HL-60 (cell line): ENCODE results near the gene ABCF2.

ENCODE experiments used
- DNase-seq, 2 experiments: peaks; one replicate each; pipeline ENCODE4 v3.0.0-alpha.2; 2010 to 2020; ENCODE audit warnings: low read depth in 1 of 2, low spot score in 1 of 2
- H3K27ac ChIP-seq: fragments of 250-450 bp; sonication (Bioruptor Pico); replicated peaks from 2 replicates; pipeline ENCODE4 v1.5.1; 2020; ENCODE audit warnings: mild to moderate bottlenecking, moderate library complexity
- H3K27me3 ChIP-seq: fragments of 250-450 bp; sonication (Bioruptor Pico); 2 replicates; pipeline ENCODE4 v1.5.1; 2021; ENCODE audit warnings: mild to moderate bottlenecking, moderate library complexity; ENCODE audit not compliant: insufficient read depth, poor library complexity, severe bottlenecking
- H3K4me3 ChIP-seq: replicated peaks from 2 replicates; pipeline ENCODE4 v1.5.1; 2011; ENCODE audit warnings: mild to moderate bottlenecking, control low read depth, low read length; ENCODE audit not compliant: insufficient read depth
- GABPA ChIP-seq: IDR thresholded peaks from 2 replicates; pipeline ENCODE4 v1.6.1; 2012; ENCODE audit warnings: low read depth
- POLR2AphosphoS5 ChIP-seq: IDR thresholded peaks from 2 replicates; pipeline ENCODE4 v1.6.1; 2012; ENCODE audit warnings: low read depth
- SPI1 ChIP-seq: IDR thresholded peaks from 2 replicates; pipeline ENCODE4 v1.6.1; 2012; ENCODE audit warnings: low read depth, mild to moderate bottlenecking, borderline replicate concordance
- TF ChIP-seq, protein P1 (sequence below): IDR thresholded peaks from one replicate; pipeline ENCODE4 v1.5.1; 2011; ENCODE audit warnings: low read length, control low read depth, inconsistent platforms; ENCODE audit not compliant: insufficient read depth
- TF ChIP-seq, protein P2 (sequence below): IDR thresholded peaks from 2 replicates; pipeline ENCODE4 v1.6.1; 2012; ENCODE audit warnings: low read depth; ENCODE audit not compliant: insufficient replicate concordance

Gene ABCF2

DNA sequence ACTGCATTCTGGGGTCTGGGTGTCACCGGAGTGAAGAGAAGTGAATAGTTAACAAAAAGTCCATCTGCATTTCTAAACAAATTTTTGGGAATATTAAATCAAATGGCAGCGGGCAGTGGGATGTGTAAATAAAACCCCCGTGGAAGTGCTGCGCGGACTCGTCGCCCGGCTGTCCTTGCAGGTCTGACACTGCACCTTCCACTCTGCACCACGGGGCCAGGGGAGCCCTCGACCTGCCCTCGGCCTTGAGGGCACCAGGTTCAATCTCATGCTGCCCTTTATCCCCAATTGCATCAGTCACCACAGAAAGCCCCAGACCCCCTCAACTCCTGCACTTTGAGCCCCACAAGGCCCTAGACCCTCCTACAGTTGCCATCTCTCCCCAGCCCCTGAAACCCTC lies 27.8 kb upstream of the ABCF2 start:
- no peak for DNase-seq
- no peak for TF ChIP-seq POLR2AphosphoS5
- Histone ChIP-seq H3K4me3 (no peak overlapping the region), H3K27ac (no peak overlapping the region), H3K27me3 (peaks cover 32% of the 10 kb centered on the region)

DNA sequence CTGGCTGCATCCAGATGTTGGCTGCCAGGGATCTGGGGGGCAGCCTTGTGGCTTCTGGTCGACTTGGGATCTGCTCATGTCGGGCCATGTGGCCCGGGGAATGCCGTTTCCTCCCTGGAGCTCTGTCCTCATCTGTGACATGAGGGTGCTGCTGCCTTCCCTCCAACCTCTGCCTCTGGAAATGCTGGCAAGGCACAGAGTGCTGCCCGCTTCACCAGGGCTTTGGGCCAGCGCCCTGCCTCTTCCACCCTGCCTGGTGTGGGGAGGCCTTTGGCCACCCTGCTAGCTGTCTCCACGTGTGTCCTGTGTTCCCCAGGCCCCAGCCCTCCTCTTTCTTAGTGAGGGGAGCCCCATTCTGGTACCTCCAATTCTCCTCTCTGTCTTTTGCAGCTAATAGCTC lies 27.3 kb upstream of the ABCF2 start:
- TF ChIP-seq GABPA, result no peak
- TF ChIP-seq, protein P1, sequence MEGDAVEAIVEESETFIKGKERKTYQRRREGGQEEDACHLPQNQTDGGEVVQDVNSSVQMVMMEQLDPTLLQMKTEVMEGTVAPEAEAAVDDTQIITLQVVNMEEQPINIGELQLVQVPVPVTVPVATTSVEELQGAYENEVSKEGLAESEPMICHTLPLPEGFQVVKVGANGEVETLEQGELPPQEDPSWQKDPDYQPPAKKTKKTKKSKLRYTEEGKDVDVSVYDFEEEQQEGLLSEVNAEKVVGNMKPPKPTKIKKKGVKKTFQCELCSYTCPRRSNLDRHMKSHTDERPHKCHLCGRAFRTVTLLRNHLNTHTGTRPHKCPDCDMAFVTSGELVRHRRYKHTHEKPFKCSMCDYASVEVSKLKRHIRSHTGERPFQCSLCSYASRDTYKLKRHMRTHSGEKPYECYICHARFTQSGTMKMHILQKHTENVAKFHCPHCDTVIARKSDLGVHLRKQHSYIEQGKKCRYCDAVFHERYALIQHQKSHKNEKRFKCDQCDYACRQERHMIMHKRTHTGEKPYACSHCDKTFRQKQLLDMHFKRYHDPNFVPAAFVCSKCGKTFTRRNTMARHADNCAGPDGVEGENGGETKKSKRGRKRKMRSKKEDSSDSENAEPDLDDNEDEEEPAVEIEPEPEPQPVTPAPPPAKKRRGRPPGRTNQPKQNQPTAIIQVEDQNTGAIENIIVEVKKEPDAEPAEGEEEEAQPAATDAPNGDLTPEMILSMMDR, result no peak
- TF ChIP-seq SPI1, result no peak
- TF ChIP-seq, protein P2, sequence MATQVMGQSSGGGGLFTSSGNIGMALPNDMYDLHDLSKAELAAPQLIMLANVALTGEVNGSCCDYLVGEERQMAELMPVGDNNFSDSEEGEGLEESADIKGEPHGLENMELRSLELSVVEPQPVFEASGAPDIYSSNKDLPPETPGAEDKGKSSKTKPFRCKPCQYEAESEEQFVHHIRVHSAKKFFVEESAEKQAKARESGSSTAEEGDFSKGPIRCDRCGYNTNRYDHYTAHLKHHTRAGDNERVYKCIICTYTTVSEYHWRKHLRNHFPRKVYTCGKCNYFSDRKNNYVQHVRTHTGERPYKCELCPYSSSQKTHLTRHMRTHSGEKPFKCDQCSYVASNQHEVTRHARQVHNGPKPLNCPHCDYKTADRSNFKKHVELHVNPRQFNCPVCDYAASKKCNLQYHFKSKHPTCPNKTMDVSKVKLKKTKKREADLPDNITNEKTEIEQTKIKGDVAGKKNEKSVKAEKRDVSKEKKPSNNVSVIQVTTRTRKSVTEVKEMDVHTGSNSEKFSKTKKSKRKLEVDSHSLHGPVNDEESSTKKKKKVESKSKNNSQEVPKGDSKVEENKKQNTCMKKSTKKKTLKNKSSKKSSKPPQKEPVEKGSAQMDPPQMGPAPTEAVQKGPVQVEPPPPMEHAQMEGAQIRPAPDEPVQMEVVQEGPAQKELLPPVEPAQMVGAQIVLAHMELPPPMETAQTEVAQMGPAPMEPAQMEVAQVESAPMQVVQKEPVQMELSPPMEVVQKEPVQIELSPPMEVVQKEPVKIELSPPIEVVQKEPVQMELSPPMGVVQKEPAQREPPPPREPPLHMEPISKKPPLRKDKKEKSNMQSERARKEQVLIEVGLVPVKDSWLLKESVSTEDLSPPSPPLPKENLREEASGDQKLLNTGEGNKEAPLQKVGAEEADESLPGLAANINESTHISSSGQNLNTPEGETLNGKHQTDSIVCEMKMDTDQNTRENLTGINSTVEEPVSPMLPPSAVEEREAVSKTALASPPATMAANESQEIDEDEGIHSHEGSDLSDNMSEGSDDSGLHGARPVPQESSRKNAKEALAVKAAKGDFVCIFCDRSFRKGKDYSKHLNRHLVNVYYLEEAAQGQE, result no peak
- TF ChIP-seq POLR2AphosphoS5, result no peak
- Histone ChIP-seq H3K27ac (no peak overlapping the region), H3K4me3 (no peak overlapping the region), H3K27me3 (peaks cover 36% of the 10 kb centered on the region)
- DNase-seq, result no peak

DNA sequence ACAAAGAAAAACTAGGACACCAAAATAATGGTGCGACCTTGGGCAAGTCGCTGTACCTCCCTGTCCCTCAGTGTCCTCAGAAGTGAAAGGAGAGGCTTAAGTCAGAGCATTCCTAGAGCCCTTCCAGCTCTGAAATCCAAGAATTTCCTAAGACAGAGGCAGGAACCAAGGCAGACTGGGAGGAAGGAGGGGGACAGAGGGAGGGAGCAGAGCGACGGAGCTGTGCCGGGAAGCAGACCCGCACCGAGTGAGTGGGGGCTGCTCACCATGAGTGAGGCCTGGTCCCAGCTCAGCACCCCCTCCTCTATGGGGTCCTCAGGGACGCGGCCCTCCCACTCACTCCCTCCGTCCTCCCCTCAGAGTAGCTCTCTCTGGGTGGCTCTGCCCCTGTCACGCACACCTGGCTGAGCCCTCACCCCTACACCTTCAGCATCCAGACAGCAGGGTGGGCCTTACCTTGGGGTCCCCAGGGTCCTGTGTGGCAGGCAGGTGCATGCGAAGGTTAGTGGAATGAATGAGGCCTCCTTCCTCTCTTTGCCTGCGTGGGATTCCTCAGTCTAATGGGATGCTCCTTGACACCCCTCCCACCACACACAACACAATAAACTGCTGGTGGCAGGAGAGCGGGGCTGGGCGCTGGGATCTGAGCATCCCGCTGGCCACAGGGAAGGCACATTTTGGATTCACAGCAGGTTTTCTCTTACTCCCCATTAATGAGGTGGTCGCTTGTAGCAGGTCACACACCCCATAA lies 26.1 kb upstream of the ABCF2 start:
- TF ChIP-seq SPI1 (no peak), POLR2AphosphoS5 (no peak), GABPA (no peak)
- TF ChIP-seq, protein P1, result no peak
- TF ChIP-seq, protein P2, result no peak
- H3K27me3 ChIP-seq, result peaks cover 39% of the 10 kb centered on the region
- no peak for DNase-seq
- H3K27ac ChIP-seq, result no peak overlapping the region
- H3K4me3 ChIP-seq, result no peak overlapping the region

DNA sequence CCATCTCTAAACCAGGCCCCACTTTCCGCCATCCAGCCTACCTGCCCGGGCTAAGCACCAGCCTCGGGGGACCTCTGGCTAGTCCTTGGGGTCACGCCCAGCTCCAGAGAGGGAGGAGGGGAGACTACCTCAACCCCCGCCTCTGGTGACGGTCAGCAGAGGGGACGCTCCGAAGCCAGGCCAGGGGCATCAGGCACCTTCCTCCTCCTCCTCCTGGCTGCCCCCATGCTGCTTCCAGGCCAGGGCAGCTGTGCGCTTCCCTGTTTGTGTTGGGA lies 25.5 kb upstream of the ABCF2 start:
- Histone ChIP-seq H3K27me3 (peaks cover 45% of the 10 kb centered on the region), H3K27ac (no peak overlapping the region), H3K4me3 (no peak overlapping the region)
- no peak for DNase-seq
- TF ChIP-seq GABPA, result no peak
- TF ChIP-seq, protein P2, result no peak
